ENCODE measurements around the gene CCDC89.

The CCDC89 gene

GRCh38 chr11:85652786-85653447 is 33.1 kb downstream of the CCDC89 start:
- no peak for DNase-seq (ENCODE audit: low read depth in 3 of 3)

DNA sequence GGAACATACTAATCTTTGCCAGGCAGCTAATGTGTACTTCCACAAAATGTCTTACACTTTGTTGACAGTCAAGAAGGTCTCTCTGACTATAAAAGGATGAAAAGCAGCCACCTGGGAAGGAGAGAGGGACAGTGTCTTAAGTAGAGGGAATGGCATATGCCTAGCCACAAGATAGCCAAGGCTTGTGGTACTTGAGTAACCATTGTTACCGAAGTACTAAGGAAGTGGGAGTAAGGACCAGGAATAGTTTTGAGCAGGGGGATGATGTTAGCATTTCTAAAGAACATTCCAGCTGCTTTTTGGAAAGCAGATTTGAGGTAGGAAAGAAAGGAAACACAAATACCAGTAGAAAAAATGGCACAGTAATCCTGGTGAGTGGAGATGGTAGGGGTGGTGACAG is 34.9 kb downstream of the CCDC89 start:
- DNase-seq (ENCODE audit: low read depth in 3 of 3), result no peak

GRCh38 chr11:85647604-85648299 is 38.2 kb downstream of the CCDC89 start, which contains the start of gene TMEM126A:
Gene TMEM126A, plus strand, starts transcription at chr11:85647967. Its CDS starts 2,289 bp downstream, at chr11:85650256.
- peak; percentile 85 to 93 (median 88) for DNase-seq (ENCODE audit: low read depth in 3 of 3)

- no peak for DNase-seq (ENCODE audit: low read depth in 3 of 3)
These were observed 38.9 kb downstream of the CCDC89 start for GRCh38 chr11:85647078-85647477.

DNA sequence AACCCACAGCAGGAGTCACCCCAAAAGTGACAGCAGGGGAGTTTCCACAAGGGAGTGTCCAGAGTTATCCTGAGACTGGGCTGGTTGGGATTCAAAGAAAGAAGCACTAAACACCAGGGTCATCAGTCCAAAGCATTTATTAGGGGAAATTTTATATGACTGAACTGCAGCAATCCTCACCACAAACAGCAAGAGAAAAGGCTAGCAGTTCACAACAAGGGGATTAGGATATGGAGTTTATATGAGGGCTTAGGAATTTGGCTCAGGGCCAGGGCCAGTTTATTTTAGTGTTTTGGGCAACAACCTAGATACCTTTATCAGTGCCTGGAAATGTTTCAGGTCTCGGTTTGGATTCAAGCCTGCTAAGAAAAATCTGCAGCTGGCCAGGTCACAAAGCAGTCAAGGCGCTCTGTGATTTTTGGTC is 42.8 kb downstream of the CCDC89 start:
- no peak for DNase-seq (ENCODE audit: low read depth in 3 of 3)

DNA sequence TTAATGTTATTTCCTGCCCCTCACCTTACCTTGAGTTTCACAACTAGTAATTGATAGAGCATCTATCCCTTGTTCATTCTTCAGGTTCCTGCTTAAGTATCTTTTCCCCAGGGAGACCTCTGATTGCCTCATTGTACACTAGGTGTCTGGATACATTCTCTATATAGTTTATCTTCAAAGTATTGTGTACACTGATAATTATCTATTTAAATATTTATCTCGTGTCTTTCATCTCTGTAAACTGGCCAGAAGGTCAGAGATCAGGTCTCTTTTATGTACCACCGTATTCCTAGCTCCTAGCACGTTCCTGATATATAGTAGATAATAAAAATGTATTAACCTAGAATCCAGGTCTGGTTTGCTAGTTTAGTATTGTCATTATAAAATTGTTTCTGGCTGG is 51.2 kb downstream of the CCDC89 start:
- no peak for DNase-seq (ENCODE audit: low read depth in 3 of 3)
